Thyroid gland (tissue), 4 donors: ENCODE data around the gene FAM20A. TPM values are rescaled to one million over a fixed set of nuclear protein-coding genes. Genes with fewer than 3 reads are reported as not detected.

ENCODE experiments used
- DNase-seq, 2 donors: peaks; one replicate each; pipeline ENCODE4 v3.0.0-alpha.2; 2019
- H3K27ac ChIP-seq, 3 donors: fragments of 200-600 bp; sonication (generic); 1 replicate in 2 of 3; 2 replicates in 1 of 3; pipeline ENCODE4 v1.5.1; 2016 to 2019; ENCODE audit warnings: mild to moderate bottlenecking in 1 of 3, moderate library complexity in 1 of 3
- H3K27me3 ChIP-seq: fragments of 200-600 bp; sonication (generic); one replicate; pipeline ENCODE4 v1.5.1; 2019
- H3K36me3 ChIP-seq, 2 donors: fragments of 200-600 bp; sonication (generic); one replicate each; pipeline ENCODE4 v1.5.1; 2016 to 2019
- H3K4me1 ChIP-seq, 2 donors: fragments of 200-600 bp; sonication (generic); one replicate each; pipeline ENCODE4 v1.5.1; 2017 to 2019
- H3K4me3 ChIP-seq, 3 donors: fragments of 200-600 bp; sonication (generic); replicated peaks in 1 of 3; 1 replicate in 2 of 3; 2 replicates in 1 of 3; pipeline ENCODE4 v1.5.1; 2016; ENCODE audit warnings: mild to moderate bottlenecking in 1 of 3
- H3K9me3 ChIP-seq: fragments of 200-600 bp; sonication (generic); one replicate; pipeline ENCODE4 v1.5.1; 2017
- CTCF ChIP-seq, 6 experiments: fragments of 200-600 bp in 3 of 6; fragments of 450-650 bp in 3 of 6; sonication (generic) in 3 of 6; IDR thresholded peaks; one replicate each; pipeline ENCODE4 v1.5.1; 2016 to 2019; ENCODE audit warnings: antibody characterized with exemption in 6 of 6, mild to moderate bottlenecking in 2 of 6, inconsistent platforms in 1 of 6, moderate library complexity in 1 of 6
- POLR2A ChIP-seq, 2 donors: fragments of 450-650 bp; IDR thresholded peaks; one replicate each; pipeline ENCODE4 v1.6.1; 2017; ENCODE audit warnings: antibody characterized with exemption in 2 of 2, mild to moderate bottlenecking in 2 of 2, moderate library complexity in 1 of 2
- WGBS, 2 donors: methylation state at CpG; one replicate each; pipeline ENCODE4 v1.1.5; 2017; 5-methylcytosine and 5-hydroxymethylcytosine counted together
- intact Hi-C: fragments of 100-400 bp; cut with DNase I; formaldehyde crosslinking; loops from one replicate; pipeline ENCODE4 v1.15.1; 2023
- total RNA-seq, 4 donors: library from RNA; depleted of rRNA; stranded (reverse); fragments of >200 nt; gene quantifications; one replicate each; pipeline ENCODE4 v1.2.3, GENCODE V29; 2016

The FAM20A gene
- total RNA-seq, 4 donors from 2014 or later: 7.6 to 20.8 (median 14.1) TPM

DNA sequence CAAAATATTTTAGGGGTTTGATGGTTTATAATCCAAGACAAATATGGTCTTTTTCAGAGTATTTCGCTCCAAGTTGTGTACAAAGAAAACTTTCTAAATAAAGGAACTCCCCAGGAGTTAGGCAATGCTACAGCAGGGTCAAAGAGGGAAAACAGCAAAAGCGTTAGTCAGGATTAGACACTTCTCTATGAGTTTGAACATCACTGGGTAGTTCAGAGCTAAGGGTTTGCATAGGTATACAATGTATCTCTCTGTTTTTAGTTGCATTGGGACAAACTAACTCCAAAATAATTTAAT is 34.8 kb downstream of the FAM20A start:
- no peak overlapping the region for H3K27ac ChIP-seq
- intact Hi-C loops: no loop called here

GRCh38 chr17:68565661-68566441 is 35.3 kb downstream of the FAM20A start:
- Histone ChIP-seq H3K36me3 (no peaks in the 10 kb centered on the region), H3K9me3 (no peaks in the 10 kb centered on the region), H3K27ac (no peak overlapping the region), H3K4me1 (peaks cover 12 to 30% of the 10 kb centered on the region in 2 donors), H3K4me3 (no peak overlapping the region), H3K27me3 (no peaks in the 10 kb centered on the region)
- no peak for DNase-seq
- TF ChIP-seq POLR2A (IDR thresholded peaks at IDR 0.05): no peak
- TF ChIP-seq CTCF (IDR thresholded peaks at IDR 0.05): no peak
- intact Hi-C loops: no loop called here
- WGBS, 2 donors: 72 to 82% methylated on average over 3 of the region's 3 CpGs

More for the DNA sequence above, 34.8 kb downstream of the FAM20A start:
- no peak overlapping the region for H3K4me3 ChIP-seq
- peaks cover 10 to 32% of the 10 kb centered on the region in 2 donors for H3K4me1 ChIP-seq
- DNase-seq: no peak
- no peaks in the 10 kb centered on the region for H3K9me3 ChIP-seq
- H3K27me3 ChIP-seq: no peaks in the 10 kb centered on the region
- 66 to 84% methylated on average over 2 of the region's 2 CpGs for WGBS, 2 donors
- TF ChIP-seq POLR2A (IDR thresholded peaks at IDR 0.05) (no peak), CTCF (IDR thresholded peaks at IDR 0.05) (no peak)
- no peaks in the 10 kb centered on the region for H3K36me3 ChIP-seq

GRCh38 chr17:68564415-68565111 is 36.6 kb downstream of the FAM20A start:
- no peaks in the 10 kb centered on the region for H3K36me3 ChIP-seq
- no peak overlapping the region for H3K4me3 ChIP-seq
- DNase-seq: no peak
- WGBS, 2 donors: 90 to 93% methylated on average over 8 of the region's 8 CpGs
- no peaks in the 10 kb centered on the region for H3K27me3 ChIP-seq
- intact Hi-C loops: no loop called here
- H3K27ac ChIP-seq: no peak overlapping the region
- H3K4me1 ChIP-seq: peaks cover 12 to 26% of the 10 kb centered on the region in 2 donors
- H3K9me3 ChIP-seq: no peaks in the 10 kb centered on the region
- no peak for TF ChIP-seq POLR2A (IDR thresholded peaks at IDR 0.05)
- no peak for TF ChIP-seq CTCF (IDR thresholded peaks at IDR 0.05)

GRCh38 chr17:68562736-68563135 is 38.4 kb downstream of the FAM20A start:
- no peak overlapping the region for H3K27ac ChIP-seq
- WGBS, 2 donors: 94 to 95% methylated on average over 4 of the region's 4 CpGs
- no peaks in the 10 kb centered on the region for H3K9me3 ChIP-seq
- DNase-seq: no peak
- H3K27me3 ChIP-seq: no peaks in the 10 kb centered on the region
- no peaks in the 10 kb centered on the region for H3K36me3 ChIP-seq
- H3K4me1 ChIP-seq: peaks cover 12 to 30% of the 10 kb centered on the region in 2 donors
- intact Hi-C loops: no loop called here
- H3K4me3 ChIP-seq: no peak overlapping the region
- no peak for TF ChIP-seq CTCF (IDR thresholded peaks at IDR 0.05)
- no peak for TF ChIP-seq POLR2A (IDR thresholded peaks at IDR 0.05)
